H1 (cell line): Measurements from ENCODE around the gene STXBP2. TPM values are rescaled to one million over a fixed set of nuclear protein-coding genes. Genes with fewer than 3 reads are reported as not detected.

ENCODE experiments used
- CTCF ChIA-PET: fragments of 300-600 bp; sonication (Branson Sonifier 250); formaldehyde crosslinking; loops from one replicate; lab custom pipeline; 2021; ENCODE audit not compliant: partially characterized antibody; lab: Charles Lee
- POLR2A ChIA-PET: fragments of 300-600 bp; sonication (Branson Sonifier 250); formaldehyde crosslinking; loops from one replicate; lab custom pipeline; 2021; ENCODE audit warnings: inconsistent platforms; ENCODE audit not compliant: partially characterized antibody; lab: Charles Lee
- DNase-seq, 2 experiments: peaks; one replicate each; pipeline versions ENCODE4 v3.0.0 to v3.0.0-alpha.2; 2010 to 2022; ENCODE audit warnings: low spot score in 2 of 2, low read depth in 1 of 2, mixed read lengths in 1 of 2
- FAIRE-seq: peaks from 2 replicates; lab custom pipeline; 2011; peaks lifted over from hg19 to GRCh38; lab: Jason Lieb, UNC
- H2AFZ ChIP-seq: 2 replicates; pipeline ENCODE4 v1.8.1; 2012; ENCODE audit warnings: low read length, inconsistent platforms
- H2AK5ac ChIP-seq: 2 replicates; pipeline ENCODE4 v1.6.1; 2013; ENCODE audit warnings: low read depth, low read length
- H2BK120ac ChIP-seq: replicated peaks from 2 replicates; pipeline ENCODE3; 2013; ENCODE audit warnings: low read depth, low read length, inconsistent platforms
- H2BK12ac ChIP-seq: 2 replicates; pipeline ENCODE4 v1.6.1; 2013; ENCODE audit warnings: low read depth, low read length
- H2BK15ac ChIP-seq: 2 replicates; pipeline ENCODE4 v1.6.1; 2013; ENCODE audit warnings: low read length
- H2BK20ac ChIP-seq: 2 replicates; pipeline ENCODE4 v1.6.1; 2013; ENCODE audit warnings: low read length
- H2BK5ac ChIP-seq: 2 replicates; pipeline ENCODE4 v1.6.1; 2013; ENCODE audit warnings: low read depth, low read length
- H3K14ac ChIP-seq: 2 replicates; pipeline ENCODE4 v1.6.1; 2013; ENCODE audit warnings: inconsistent platforms; ENCODE audit not compliant: insufficient read length
- H3K18ac ChIP-seq: 2 replicates; pipeline ENCODE4 v1.6.1; 2013; ENCODE audit warnings: low read length; ENCODE audit errors: extremely low read depth
- H3K23ac ChIP-seq: 2 replicates; pipeline ENCODE4 v1.6.1; 2013; ENCODE audit warnings: inconsistent platforms; ENCODE audit not compliant: insufficient read length
- H3K23me2 ChIP-seq: 2 replicates; pipeline ENCODE4 v1.6.1; 2013; ENCODE audit warnings: low read depth, low read length
- H3K27ac ChIP-seq: 2 replicates; pipeline ENCODE4 v1.6.1; 2011; ENCODE audit warnings: low read depth, low read length, inconsistent platforms
- H3K27me3 ChIP-seq, 4 experiments: replicated peaks in 1 of 4; 1 replicate in 1 of 4; 2 replicates in 3 of 4; pipeline versions ENCODE4 v1.6.1 to v1.8.1; 2011 to 2013; ENCODE audit warnings: low read length in 3 of 4, mild to moderate bottlenecking in 3 of 4, inconsistent platforms in 2 of 4, mixed read lengths in 2 of 4, moderate library complexity in 1 of 4; ENCODE audit not compliant: control insufficient read depth in 3 of 4, insufficient read depth in 3 of 4; ENCODE audit errors: extremely low read depth in 1 of 4
- H3K36me3 ChIP-seq, 4 experiments: 2 replicates each; pipeline versions ENCODE4 v1.6.1 to v1.8.1; 2011 to 2013; ENCODE audit warnings: mild to moderate bottlenecking in 4 of 4, low read length in 3 of 4, moderate library complexity in 2 of 4, control low read depth in 1 of 4, inconsistent platforms in 1 of 4; ENCODE audit not compliant: insufficient read depth in 4 of 4, control insufficient read depth in 2 of 4
- H3K4ac ChIP-seq: replicated peaks from 2 replicates; pipeline ENCODE3; 2013; ENCODE audit warnings: low read length, low read depth, mixed read lengths, inconsistent platforms; ENCODE audit not compliant: insufficient read length
- H3K4me1 ChIP-seq, 4 experiments: replicated peaks in 1 of 4; 1 replicate in 1 of 4; 2 replicates in 3 of 4; pipeline versions ENCODE4 v1.6.1 to v1.8.1; 2011 to 2013; ENCODE audit warnings: low read length in 3 of 4, inconsistent platforms in 2 of 4, mixed read lengths in 1 of 4; ENCODE audit not compliant: insufficient read depth in 4 of 4, control insufficient read depth in 3 of 4
- H3K4me2 ChIP-seq, 2 experiments: 2 replicates each; pipeline versions ENCODE4 v1.6.1 to v1.8.1; 2011 to 2013; ENCODE audit warnings: low read depth in 2 of 2, low read length in 2 of 2, control low read depth in 1 of 2, inconsistent platforms in 1 of 2, mild to moderate bottlenecking in 1 of 2; ENCODE audit not compliant: insufficient read depth in 1 of 2
- H3K4me3 ChIP-seq, 4 experiments: fragments of 200-600, 300-600 bp in 1 of 4; sonication (generic), shearing (Covaris generic), sonication (Bioruptor Twin) in 1 of 4; 2 replicates each; pipeline versions ENCODE4 v1.5.1 to v1.8.1; 2011 to 2016; ENCODE audit warnings: low read length in 4 of 4, low read depth in 3 of 4, control low read depth in 2 of 4, inconsistent platforms in 2 of 4, mild to moderate bottlenecking in 2 of 4, mixed read lengths in 1 of 4, moderate library complexity in 1 of 4; ENCODE audit not compliant: insufficient read depth in 2 of 4; ENCODE audit errors: extremely low read depth in 1 of 4
- H3K56ac ChIP-seq: replicated peaks from 2 replicates; pipeline ENCODE3; 2013; ENCODE audit warnings: low read depth, mild to moderate bottlenecking, mixed read lengths, low read length, inconsistent platforms; ENCODE audit not compliant: insufficient read length
- H3K79me1 ChIP-seq: 2 replicates; pipeline ENCODE4 v1.6.1; 2013; ENCODE audit warnings: low read depth, low read length, control low read depth
- H3K79me2 ChIP-seq, 2 experiments: 2 replicates each; pipeline versions ENCODE4 v1.6.1 to v1.8.1; 2012 to 2013; ENCODE audit warnings: low read length in 2 of 2, mild to moderate bottlenecking in 2 of 2, inconsistent platforms in 1 of 2; ENCODE audit not compliant: insufficient read depth in 2 of 2, control insufficient read depth in 1 of 2
- H3K9ac ChIP-seq, 4 experiments: replicated peaks in 1 of 4; 1 replicate in 1 of 4; 2 replicates in 3 of 4; pipeline versions ENCODE4 v1.6.1 to v1.8.1; 2011 to 2013; ENCODE audit warnings: low read depth in 3 of 4, low read length in 3 of 4, control low read depth in 2 of 4, mild to moderate bottlenecking in 2 of 4, moderate library complexity in 2 of 4, inconsistent platforms in 1 of 4; ENCODE audit errors: extremely low read depth in 1 of 4
- H3K9me3 ChIP-seq, 2 experiments: 2 replicates each; pipeline versions ENCODE4 v1.6.1 to v1.8.1; 2012 to 2013; ENCODE audit warnings: mild to moderate bottlenecking in 2 of 2, moderate library complexity in 2 of 2, control low read depth in 1 of 2, inconsistent platforms in 1 of 2, low read depth in 1 of 2, low read length in 1 of 2, mixed read lengths in 1 of 2; ENCODE audit not compliant: insufficient read depth in 2 of 2
- H4K20me1 ChIP-seq, 2 experiments: replicated peaks in 1 of 2; 2 replicates each; pipeline versions ENCODE3 to v1.8.1; 2011 to 2013; ENCODE audit warnings: inconsistent platforms in 2 of 2, low read length in 2 of 2, mild to moderate bottlenecking in 1 of 2; ENCODE audit not compliant: insufficient read depth in 2 of 2, control insufficient read depth in 1 of 2
- H4K5ac ChIP-seq: 2 replicates; pipeline ENCODE4 v1.6.1; 2013; ENCODE audit warnings: low read length, low read depth, mixed read lengths, inconsistent platforms; ENCODE audit not compliant: insufficient read length
- H4K8ac ChIP-seq: 2 replicates; pipeline ENCODE4 v1.8.0; 2013; ENCODE audit warnings: mild to moderate bottlenecking, moderate library complexity, low read length, inconsistent platforms; ENCODE audit not compliant: insufficient read depth; ENCODE audit errors: extremely low read depth
- H4K91ac ChIP-seq: replicated peaks from 2 replicates; pipeline ENCODE3; 2013; ENCODE audit warnings: low read length, mixed read lengths, inconsistent platforms; ENCODE audit not compliant: insufficient read length
- ATF2 ChIP-seq: IDR thresholded peaks from 2 replicates; pipeline ENCODE4 v1.6.1; 2012; ENCODE audit warnings: low read length, inconsistent platforms
- GTF2F1 ChIP-seq: IDR thresholded peaks from 2 replicates; pipeline ENCODE4 v1.6.1; 2012; ENCODE audit warnings: low read depth, low read length, improper control_type of control experiment, borderline replicate concordance
- JUND ChIP-seq: IDR thresholded peaks from 2 replicates; pipeline ENCODE4 v1.6.1; 2011; ENCODE audit warnings: mild to moderate bottlenecking, improper control_type of control experiment, low read length
- KDM4A ChIP-seq: IDR thresholded peaks from one replicate; pipeline ENCODE4 v1.7.1; 2012; ENCODE audit warnings: low read depth, mild to moderate bottlenecking, moderate library complexity, low read length, inconsistent platforms; ENCODE audit not compliant: severe bottlenecking
- POLR2A ChIP-seq, 2 experiments: IDR thresholded peaks; 1 replicate in 1 of 2; 2 replicates in 1 of 2; pipeline ENCODE4 v1.6.1; 2011; ENCODE audit warnings: low read depth in 2 of 2, low read length in 2 of 2, mild to moderate bottlenecking in 2 of 2; ENCODE audit errors: control extremely low read depth in 1 of 2
- TCF12 ChIP-seq: IDR thresholded peaks from 2 replicates; pipeline ENCODE4 v1.6.1; 2011; ENCODE audit warnings: low read depth, mild to moderate bottlenecking, low read length
- USF2 ChIP-seq: IDR thresholded peaks from 2 replicates; pipeline ENCODE4 v1.6.1; 2011; ENCODE audit warnings: low read length, improper control_type of control experiment
- WGBS, 2 experiments: shearing (Covaris generic) in 1 of 2; methylation state at CpG; one replicate each; pipeline versions ENCODE4 v1.1.6 to v1.1.7; 2013 to 2015; ENCODE audit warnings: low lambda C conversion rate in 2 of 2, mixed read lengths in 2 of 2, inconsistent platforms in 1 of 2, low coverage in 1 of 2, missing lambda C conversion rate in 1 of 2; ENCODE audit not compliant: insufficient replicate concordance in 2 of 2, insufficient coverage in 1 of 2, insufficient read length in 1 of 2; ENCODE audit errors: extremely low coverage in 1 of 2, missing lambda C conversion rate in 1 of 2; 5-methylcytosine and 5-hydroxymethylcytosine counted together
- polyA plus RNA-seq, 7 experiments: library from polyadenylated mRNA; depleted of rRNA in 3 of 7; stranded (reverse) in 5 of 7; unstranded in 2 of 7; fragments of >200 nt in 5 of 7; fragments of 200-250 nt in 2 of 7; gene quantifications; 1 replicate in 5 of 7; 2 replicates in 1 of 7; 4 replicates in 1 of 7; pipeline versions ENCODE4 v1.2.1 to v1.2.3, GENCODE V29; 2011 to 2013; ENCODE audit warnings: missing spikeins in 2 of 7, mixed read lengths in 2 of 7
- total RNA-seq: library from RNA; stranded (reverse); fragmentation: NEBNext Ultra II Directional; extraction: Animal tissue kit (Norgen Biotek cat#: 25700); gene quantifications from 2 replicates; pipeline ENCODE4 v1.2.1, GENCODE V29; 2021

STXBP2 gene
- total and polyA plus RNA-seq, 2 of the 8 experiments (the other 6 are each of a cell fraction or from before 2014, with no cell fraction given), result 52.9 to 53.8 TPM

GRCh38 chr19:7607874-7608560, 28.9 kb upstream of the STXBP2 start:
- H3K9me3 ChIP-seq, result no peaks in the 10 kb centered on the region
- H3K14ac ChIP-seq, result no peak overlapping the region
- DNase-seq (no peak), FAIRE-seq (no peak)
- no peak overlapping the region for H3K9ac ChIP-seq
- no peaks in the 10 kb centered on the region; a peak in 1 of 7 replicates for H3K4me1 ChIP-seq
- H3K27me3 ChIP-seq, result no peaks in the 10 kb centered on the region
- no peak overlapping the region for H2BK5ac ChIP-seq
- no peak overlapping the region for H3K23ac ChIP-seq
- H3K18ac ChIP-seq, result no peak overlapping the region
- H2BK20ac ChIP-seq, result no peak overlapping the region
- H2BK15ac ChIP-seq, result no peak overlapping the region
- peaks cover 0 to 17% of the 10 kb centered on the region in 2 experiments for H4K20me1 ChIP-seq
- TF ChIP-seq USF2 (no peak), GTF2F1 (no peak), TCF12 (no peak), KDM4A (no peak), ATF2 (no peak), POLR2A (IDR thresholded peaks at IDR 0.05; ENCODE audit: control extremely low read depth in 1 of 2, low read depth in 2 of 2, low read length in 2 of 2) (no peak), JUND (no peak)
- ChIA-PET CTCF (interaction anchor here (0.7 to 2.1 kb wide), 5 partner anchors 14 to 253 kb away, joined by 3 to 8 read pairs (median 4); no protein-coding TSS in a partner anchor), POLR2A (interaction anchor here (1.4 to 6.2 kb wide), 4 partner anchors 11 to 27 kb away, joined by 3 to 29 read pairs (median 7); partner anchors contain the start of gene CAMSAP3)
- 95% methylated on average over 21 of the region's 25 CpGs; no CpG with 5 or more reads in 1 of the 2 experiments for whole genome bisulfite sequencing, 2 experiments
- no peak overlapping the region for H4K8ac ChIP-seq
- H2AFZ ChIP-seq, result no peak overlapping the region
- no peak overlapping the region for H2BK12ac ChIP-seq
- H3K4ac ChIP-seq, result no peak overlapping the region
- no peaks in the 10 kb centered on the region for H3K79me2 ChIP-seq
- no peak overlapping the region for H3K4me2 ChIP-seq
- H3K4me3 ChIP-seq, result no peak overlapping the region
- H3K36me3 ChIP-seq, result peaks cover 2 to 32% (median 11%) of the 10 kb centered on the region in 4 experiments; a peak in 5 of 8 replicates
- H3K23me2 ChIP-seq, result no peaks in the 10 kb centered on the region
- no peak overlapping the region for H3K56ac ChIP-seq
- no peak overlapping the region for H4K91ac ChIP-seq
- H2BK120ac ChIP-seq, result no peak overlapping the region
- H2AK5ac ChIP-seq, result no peak overlapping the region
- H3K27ac ChIP-seq, result no peak overlapping the region
- H3K79me1 ChIP-seq, result no peaks in the 10 kb centered on the region; the same call in 1 of the 2 replicates
- H4K5ac ChIP-seq, result no peak overlapping the region
